ENCODE results near the gene CALY.

CALY gene

DNA sequence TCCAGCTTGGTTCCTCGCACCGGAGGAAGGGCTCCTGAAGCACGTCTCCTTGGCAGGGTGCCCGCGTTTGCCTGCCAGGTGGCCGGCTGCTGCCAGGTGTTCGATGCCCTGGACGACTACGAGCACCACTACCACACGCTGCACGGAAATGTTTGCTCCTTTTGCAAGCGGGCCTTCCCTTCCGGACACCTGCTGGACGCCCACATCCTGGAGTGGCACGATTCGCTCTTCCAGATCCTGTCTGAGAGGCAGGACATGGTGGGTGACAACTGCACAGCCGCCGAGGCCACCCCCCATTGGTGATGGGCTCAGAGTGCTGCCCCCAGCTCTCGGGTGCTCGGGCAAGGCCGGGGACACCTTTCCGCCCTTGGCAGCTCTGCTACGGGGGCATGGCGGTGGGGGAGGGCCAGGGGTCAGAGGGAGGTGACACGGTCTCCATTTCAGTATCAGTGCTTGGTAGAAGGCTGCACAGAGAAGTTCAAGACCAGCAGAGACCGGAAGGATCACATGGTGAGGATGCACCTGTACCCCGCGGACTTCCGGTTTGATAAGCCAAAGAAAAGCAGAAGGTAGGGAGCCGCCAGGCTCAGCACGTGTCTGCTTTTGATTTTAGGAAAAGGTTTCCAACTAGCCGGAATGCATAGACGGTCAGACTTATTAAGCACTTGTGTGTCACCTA is 26.8 kb downstream of the CALY start:
- no peak for DNase-seq

DNA sequence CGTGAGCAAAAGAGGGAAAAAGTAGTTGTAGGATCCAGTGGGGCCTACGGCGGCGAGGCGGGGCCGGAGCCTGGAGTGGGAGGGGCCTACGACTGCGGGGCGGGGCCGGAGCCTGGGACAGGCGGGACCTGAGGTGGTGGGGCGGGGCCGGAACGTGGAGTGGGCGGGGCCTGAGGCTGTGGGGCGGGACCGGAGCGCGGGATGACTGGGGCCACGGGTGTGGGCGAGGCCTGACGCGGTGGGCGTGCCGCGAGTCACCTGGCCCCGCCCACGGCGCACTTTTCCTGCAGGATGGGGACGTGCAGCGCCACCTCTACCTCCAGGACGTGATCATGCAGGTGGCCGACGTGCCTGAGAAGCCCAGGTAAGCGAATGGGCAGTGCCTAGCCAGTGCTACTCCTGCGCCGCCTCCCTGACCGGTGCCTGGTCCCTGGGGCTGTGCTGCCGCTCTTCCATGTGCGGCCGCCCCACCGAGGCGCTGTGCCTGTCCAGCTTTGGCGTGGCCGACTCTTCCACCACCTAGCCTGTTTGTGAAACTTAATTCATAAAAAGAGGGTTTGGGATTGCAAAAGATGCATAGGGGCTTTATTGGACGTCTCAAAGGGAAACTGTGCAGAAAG is 27.5 kb downstream of the CALY start:
- DNase-seq = peak; percentile 91

DNA sequence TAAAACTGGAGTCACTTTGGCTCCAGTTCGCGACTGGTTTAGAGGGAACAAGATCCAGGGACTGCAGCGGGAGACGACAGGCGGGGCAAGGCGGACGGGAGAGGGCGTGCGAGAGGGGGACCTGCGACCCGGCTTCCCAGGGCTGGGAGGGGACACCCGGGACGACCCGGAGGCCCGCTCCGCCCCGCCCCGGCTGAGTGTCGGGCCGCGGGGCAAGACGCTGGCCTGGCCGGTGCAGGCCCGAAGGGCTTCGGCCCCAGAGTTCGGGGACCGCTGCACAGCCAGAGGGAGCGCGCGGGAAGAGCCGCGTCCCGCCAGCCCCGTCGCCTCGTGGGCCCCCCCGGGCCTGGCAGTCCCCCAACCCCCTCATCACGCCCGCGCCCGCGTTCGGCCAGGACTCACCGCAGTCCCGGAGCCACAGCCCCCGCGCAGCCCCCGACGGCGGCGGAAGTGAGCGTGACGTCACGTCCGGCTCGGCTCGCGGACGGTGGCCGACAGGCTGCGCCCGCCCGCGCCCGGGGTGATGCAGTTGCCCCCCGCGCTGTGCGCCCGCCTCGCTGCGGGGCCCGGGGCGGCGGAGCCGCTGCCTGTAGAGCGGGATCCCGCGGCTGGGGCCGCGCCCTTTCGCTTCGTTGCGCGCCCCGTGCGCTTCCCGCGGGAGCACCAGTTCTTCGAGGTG is 28.1 kb downstream of the CALY start, which contains the start of the genes TUBGCP2 and ZNF511:
TUBGCP2 (minus strand) TSS at position 452 of the 679 bp plus-strand sequence. CDS start 5,931 bp downstream, outside the sequence.
ZNF511 (plus strand) TSS at position 494 of the 679 bp plus-strand sequence; CDS start at position 524, 30 bp downstream.
- DNase-seq = peak; percentile 78

DNA sequence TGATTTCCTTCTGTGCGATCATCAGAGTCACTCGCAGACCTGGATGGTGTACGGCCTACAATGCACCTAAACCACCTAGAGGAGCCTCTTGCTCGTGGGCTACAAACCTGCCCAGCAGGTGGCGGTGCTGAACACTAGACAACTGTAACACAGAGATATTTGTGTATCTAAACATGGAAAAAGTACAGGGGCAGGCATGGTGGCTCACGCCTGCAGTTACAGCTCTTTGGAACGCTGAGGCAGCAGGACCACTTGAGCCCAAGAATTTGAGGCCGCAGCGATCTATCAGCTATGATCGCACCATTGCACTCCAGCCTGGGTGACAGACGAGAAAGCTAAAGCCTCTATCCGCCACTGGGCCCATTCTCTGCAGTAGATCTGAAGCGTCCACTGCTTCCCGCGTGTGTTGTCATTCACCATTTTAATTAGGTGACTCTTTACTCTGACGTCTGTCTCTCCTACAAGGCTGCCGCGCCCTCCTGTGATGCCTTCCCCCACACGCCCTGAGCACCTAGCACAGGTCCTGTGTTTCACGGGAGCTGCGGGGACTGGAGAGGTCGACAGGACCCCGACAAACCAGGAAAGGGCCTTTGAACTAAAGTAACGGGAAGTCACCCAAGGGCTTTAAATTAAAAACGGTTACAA is 28.8 kb downstream of the CALY start:
- DNase-seq = peak; percentile 78

DNA sequence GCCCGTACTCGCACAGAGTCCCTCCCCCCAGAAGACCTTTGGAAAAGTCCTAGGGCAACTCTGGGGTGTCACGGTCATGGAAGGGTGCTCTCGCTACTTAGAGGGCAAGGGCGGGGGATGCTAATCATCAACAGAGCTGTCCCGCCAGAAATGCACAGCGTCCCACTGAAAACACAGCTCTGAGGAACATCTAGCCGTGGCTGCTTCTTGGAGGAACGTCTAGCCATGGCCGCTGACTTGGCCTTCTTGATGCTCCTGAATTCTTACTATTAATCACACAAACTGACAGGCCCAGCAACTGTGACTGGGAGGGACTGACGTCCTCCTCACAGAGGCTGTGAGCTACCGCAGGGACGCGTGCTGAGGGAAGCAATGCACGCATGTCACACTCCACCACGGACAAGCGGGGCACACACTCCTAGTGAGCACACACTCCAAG is 29.7 kb downstream of the CALY start:
- no peak for DNase-seq

DNA sequence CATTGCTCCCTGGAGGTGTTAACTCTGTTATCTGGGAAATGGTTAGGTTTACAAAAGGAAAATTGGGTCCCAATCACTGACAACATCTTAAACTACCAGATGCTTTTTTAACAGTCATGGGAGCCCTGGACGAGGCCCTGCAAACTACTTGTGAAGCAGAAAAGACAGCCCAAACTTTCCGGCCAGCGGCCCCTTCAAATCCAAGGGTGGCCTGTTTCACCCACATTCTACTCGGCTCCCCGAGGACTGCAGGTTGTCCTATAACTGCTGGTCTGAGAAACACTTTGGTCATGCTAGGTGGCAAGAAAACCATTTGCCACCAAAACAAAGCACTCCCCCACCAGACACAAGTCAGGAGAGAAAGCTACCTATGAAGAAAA is 30.6 kb downstream of the CALY start:
- DNase-seq = no peak

DNA sequence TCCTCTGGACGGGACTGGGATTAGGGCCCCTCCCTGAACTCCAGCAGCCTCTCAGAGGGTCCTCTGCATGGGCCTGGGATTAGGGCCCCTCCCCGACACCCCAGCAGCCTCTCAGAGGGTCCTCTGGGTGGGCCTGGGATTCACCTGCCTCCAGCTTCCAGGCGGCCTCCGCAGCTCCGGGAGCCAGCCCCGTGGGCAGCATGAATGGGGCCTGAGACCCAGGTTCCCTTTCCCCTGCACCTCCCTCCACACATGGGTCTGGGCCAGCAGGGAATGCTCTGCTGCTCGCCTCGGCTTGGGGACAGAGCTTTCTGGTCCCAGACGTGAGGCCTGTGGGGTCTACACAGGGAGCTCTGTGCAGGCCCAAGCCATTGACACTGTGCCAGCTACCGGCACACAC is 33.5 kb downstream of the CALY start:
- DNase-seq = no peak

DNA sequence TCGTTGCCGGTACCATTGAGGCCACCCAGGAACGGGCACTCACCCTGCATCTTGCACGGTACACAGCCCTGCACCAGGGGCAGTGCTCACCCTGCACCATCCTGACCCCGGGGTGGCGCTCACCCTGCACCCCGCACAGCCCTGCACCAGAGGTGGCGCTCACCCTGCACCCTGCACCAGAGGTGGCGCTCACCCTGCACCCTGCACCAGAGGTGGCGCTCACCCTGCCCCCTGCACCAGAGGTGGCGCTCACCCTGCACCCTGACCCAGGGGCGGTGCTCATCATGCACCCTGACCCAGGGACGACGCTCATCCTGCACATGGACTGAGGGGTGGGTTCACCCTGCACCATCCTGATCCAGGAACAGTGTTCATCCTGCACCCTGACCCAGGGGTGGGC is 34.5 kb downstream of the CALY start:
- DNase-seq = no peak

DNA sequence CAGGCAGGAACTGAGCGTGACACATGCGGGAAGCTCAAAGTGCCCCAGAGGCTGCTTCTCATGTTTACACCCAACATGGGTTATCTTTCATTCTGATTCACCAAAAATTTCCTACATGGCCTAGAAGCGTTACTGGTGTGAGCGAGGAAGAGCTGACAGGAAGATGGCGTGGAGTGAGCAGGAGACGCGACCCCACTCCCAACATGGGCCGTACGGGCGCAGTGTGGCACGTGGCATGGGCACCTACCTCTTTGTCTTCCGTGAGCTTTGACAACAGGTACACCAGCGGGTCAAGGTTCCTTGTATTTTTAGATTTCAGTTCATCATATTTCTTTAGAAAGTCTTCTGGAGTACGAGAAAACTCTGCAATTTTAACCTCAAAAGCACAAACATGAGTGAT is 37.0 kb downstream of the CALY start:
- DNase-seq = no peak

DNA sequence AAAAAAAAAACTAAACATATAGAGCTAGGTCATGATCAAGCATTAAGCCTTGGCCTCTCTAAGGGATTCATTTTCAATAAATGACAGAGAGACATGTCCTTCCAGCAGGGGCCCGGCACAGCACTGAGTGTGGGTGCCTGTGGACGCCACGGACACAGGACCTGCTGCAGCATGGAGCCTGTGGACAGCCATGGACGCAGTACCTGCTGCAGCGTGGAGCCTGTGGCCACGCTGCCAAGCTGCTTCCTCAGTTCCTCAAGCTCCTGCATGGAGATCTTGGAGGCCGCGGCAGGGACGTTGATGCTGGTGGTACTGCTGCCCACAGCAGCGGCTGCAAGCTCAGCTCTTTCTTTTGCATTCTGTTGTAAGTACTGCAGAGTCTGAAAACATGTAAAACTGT is 37.5 kb downstream of the CALY start:
- no peak for DNase-seq

DNA sequence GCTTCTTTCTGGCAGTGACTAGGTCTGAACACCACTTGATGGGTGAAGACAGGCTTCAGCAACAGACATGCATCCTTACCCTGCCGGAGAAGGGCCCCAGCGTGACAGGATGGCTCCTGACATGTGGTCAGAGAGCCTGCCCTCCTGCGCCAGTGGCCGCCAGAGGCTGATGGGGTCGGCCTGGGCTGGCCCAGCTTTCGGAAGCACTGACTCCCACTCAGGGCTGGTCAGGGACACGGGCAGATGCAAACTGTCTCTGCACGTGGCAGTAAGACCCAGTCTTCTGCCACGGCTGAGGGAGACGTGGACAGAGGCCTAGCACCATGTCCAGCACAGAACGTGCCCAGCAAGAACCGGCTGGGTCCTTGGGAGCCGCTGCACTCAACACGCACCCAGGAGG is 38.2 kb downstream of the CALY start:
- no peak for DNase-seq

DNA sequence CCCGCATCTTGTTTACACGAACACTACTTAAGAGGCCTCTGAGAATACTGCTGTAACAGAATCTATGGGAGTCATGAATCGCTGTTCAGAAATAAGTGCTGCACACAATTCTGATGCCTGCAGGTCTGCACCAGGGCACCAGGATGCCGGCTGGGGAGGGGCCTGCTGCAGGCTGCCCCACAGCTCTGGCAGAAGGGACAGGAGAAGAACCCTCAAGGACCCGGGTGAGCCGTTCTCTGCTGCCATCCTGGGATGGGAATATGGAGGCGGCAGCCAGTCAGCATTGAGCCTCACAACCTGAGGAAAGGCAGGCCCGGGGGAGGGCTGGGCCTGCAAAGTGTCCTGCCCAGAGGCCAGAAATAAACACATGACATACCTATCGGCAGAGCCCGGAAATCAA is 39.2 kb downstream of the CALY start:
- DNase-seq = no peak

DNA sequence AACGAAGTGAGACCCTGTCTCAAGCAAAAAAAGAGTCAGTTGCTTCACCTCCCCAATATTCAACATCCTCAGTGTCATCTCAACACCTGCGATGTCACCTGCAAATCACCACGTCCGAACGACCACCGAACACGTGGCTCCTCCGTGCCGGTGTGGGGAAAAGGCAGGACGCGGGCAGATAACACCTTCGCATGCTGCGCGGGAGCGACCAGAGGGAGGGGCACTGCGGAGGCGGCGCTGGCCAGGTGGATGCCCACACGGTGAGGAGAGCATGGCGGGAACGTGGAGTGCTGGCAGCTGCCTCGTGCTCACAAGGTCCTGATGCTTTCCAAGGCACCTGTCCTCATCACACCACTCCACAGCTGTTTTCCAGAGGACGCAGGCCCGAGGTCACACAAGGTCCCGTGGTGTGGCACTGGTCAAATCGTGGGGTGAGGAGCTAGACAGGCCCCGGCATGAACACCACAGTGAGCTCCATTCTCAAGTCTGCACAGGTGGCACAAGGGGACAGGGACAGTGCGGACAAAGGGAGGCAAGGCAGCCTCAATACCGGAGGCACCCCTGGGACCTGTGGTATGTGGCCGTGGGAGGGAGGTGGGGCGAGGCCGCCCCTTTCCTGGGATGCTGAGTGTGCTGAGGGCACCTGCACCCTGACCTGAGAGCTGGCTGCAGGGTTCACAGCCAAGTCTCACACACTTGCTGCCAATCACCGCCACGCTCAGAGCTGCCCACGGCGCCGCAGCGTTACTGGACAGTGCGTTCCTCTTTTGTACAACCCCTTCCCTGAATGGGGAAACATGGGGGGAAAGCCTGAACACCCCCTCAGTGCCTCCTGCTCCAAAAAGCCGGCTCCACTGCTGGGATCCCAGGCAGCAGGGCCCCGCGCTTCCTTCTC is 41.0 kb downstream of the CALY start:
- no peak for DNase-seq

DNA sequence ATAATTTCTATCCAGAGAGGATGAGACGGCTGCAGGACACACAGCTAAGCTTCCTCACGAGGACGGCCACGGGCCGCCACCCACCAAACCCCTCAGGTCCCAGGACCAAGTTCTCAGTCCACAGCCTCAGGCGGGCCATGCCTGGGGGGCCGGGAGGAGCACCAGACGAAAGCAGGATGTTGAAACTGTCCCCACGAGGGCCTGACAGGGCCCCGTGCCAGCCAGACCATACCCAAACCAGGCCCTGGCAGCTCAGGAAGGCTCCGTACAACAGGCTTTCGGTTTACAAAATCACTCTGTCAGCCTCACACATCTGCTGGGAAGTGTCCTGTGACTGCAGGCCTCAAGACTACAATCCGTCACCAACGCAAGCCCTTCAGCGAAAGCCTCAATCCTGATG is 42.5 kb downstream of the CALY start:
- no peak for DNase-seq

DNA sequence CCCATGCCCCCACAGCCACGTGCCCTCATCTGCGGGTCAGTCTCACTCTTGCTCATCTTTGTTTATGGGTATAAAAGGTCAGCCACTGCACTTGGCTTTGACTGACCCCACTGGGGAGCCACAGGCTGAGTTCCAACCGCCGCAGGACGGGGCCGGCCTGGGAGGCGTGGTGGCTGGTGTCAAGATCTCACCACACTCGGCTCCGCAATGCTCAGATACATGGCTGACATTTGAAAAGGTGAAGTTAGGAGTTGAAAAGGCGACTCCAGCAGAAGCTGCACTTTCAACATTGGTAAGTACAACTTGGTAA is 42.9 kb downstream of the CALY start:
- DNase-seq = no peak

DNA sequence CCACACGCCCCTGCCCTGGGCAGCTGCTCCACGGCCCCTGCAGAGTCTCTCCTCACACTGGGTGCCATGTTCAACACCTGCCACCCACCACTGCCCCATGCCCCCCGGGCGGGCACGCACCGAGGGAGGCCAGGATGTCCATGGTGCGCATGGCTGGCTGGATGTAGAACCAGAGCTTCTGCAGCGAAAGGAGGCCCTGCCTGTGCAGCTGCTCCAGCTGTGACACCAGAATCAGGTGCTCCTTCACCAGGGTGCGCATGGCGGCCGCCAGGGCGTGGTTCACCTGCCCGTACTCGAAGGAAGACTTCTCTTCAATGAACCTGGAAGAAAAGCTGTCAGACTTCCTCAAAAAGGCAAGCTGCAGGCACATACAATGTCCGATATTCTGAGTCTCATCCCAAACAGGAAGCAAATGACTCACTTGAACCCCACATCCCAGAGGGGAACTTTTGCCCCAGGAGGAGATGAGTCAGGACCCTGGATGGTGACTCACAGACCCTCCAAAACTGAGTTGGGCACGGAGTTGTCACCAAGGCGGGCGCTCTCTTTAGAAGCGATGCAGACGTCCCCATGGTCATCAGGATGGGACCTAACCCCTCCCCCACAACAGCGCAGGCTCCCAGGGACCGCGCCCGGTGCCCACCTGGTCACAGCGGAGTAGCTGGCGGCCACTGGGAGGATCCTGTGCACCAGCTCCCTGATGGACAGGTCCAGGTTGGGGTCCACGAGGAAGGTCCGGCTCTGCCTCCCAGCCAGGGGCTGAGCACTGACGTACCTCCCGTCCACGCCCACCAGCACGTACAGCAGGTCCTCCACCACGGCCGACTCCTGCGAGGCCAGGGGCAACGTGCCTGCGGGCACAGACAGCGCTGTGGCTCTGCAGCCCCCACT is 43.5 kb downstream of the CALY start:
- no peak for DNase-seq

DNA sequence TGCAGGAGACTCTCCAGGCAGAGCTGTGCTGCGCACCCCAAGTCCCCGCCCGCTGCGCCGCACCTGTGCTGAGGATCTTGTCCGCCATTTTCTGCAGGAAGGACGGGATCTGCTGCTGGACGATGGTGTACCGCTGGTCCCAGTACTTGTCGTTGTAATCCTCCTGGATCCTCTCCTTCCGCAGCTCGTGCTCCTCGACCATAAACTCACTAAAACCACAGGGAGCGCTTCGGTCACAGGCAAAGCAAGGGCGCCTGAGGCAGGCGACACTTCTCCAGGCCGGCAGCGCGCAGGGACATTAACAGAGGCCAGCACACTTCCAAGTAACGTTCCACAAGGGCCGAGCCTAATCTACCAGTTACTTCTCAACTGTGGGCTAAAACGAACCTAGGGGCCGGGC is 46.9 kb downstream of the CALY start:
- DNase-seq = no peak

DNA sequence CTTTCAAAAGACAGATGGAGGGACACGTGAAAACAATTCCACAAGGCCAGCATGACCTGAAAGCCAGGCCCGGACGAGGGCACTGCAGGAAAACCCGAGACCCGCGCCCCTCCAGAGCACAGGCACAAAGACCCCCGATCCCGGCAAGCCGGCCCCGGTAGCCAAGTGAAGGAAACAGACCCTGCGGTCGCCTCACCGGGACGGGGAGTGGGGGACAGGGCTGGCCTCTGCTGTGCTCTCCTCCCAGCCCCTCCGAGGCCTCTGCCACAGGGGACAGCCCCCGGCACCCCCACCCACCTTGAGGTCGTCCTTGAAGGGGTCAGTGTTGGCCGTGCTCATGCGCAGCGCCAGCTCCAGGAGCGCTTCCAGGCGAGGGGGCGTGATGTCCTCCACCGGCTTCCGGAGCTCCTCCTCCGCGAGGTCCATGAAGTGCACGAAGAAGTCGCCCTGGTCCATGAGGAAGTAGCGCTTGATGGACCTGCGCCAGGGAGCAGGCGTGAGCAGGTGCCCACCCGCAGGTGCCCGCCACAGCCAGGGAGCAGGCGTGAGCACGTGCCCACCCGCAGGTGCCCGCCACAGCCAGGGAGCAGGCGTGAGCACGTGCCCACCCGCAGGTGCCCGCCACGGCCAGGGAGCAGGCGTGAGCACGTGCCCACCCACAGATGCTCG is 48.7 kb downstream of the CALY start:
- no peak for DNase-seq

DNA sequence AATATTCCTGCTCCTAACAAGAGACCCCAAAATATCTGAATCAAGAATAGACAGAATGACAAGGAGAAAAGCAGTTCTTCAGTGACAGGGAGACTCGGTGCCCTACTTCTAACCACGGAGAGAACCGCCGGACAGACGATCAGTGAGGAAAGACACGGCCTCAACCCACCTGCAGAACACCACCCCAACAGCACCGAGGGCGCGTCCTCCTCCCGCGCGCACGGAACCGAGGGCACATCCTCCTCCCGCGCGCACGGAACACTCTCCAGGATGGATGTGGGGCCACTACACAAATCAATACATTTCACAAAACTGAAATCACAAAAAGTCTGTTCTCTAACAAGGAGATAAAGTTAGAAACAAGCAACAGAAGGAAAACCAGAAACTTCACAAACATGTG is 50.3 kb downstream of the CALY start:
- DNase-seq = no peak

DNA sequence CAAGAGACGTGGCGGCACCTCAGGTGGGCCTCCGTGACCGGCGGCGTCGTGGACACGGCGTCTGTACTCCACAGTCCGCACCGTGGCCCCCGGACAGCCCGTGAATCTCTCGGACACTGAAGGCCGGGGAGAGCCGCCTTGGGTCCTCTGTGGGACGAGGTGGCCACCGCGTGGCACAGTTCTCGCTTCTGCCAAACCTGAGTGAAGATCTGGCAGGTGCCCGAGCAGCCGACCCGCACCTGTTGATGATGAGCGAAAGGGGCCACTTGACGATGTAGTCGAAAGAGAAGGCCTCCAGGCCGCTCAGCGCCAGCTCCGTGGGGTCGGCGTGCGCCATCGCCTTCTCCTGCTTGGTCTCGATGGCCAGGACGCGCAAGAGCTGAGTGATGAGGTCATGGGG is 51.5 kb downstream of the CALY start:
- no peak for DNase-seq

DNA sequence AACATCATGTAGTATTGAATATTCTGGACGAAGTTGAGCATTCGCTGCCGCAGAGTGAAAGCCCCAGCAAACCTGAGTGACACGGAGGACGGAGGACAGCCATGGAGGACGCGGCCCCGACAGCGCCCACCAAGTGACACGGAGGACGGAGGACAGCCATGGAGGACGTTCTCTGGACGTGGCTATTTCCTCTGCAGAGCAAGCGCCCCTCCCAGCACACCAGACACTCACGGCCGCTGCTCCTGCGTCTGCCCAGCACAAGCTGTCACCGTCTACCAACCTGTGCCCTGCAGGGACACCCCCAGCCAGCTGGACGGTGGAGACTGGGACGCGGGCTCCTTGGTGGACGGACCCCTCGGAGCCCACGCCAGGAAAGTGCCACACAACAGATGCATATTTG is 52.8 kb downstream of the CALY start:
- DNase-seq = no peak

Data from effector CD8-positive, alpha-beta T cell (primary cell).